CD4-positive, alpha-beta T cell (primary cell): ENCODE measurements around the gene CCDC66. TPM values are rescaled to one million over a fixed set of nuclear protein-coding genes. Genes with fewer than 3 reads are reported as not detected.

Experiments
- ATAC-seq: fragments of 200-7000 bp; cut with Tn5 transposase; one replicate; pipeline ENCODE4 v1.10.0; 2022; ENCODE audit warnings: mild to moderate bottlenecking; ENCODE audit not compliant: poor library complexity
- CTCF ChIA-PET: fragments of 350-600 bp; sonication (Branson Sonifier 250); formaldehyde crosslinking; loops from one replicate; lab custom pipeline; 2021; ENCODE audit warnings: antibody characterized with exemption, inconsistent platforms; lab: Charles Lee
- POLR2A ChIA-PET: fragments of 350-600 bp; sonication (Branson Sonifier 250); formaldehyde crosslinking; loops from one replicate; lab custom pipeline; 2021; ENCODE audit warnings: antibody characterized with exemption, inconsistent platforms; lab: Charles Lee
- DNase-seq, 14 experiments: peaks; one replicate each; pipeline ENCODE4 v3.0.0-alpha.2; 2013 to 2020; ENCODE audit warnings: mixed read lengths in 2 of 14
- H3K27ac ChIP-seq, 2 donors: one replicate each; pipeline versions ENCODE4 v1.5.1 to v1.7.0; 2013; ENCODE audit warnings: low read length in 2 of 2, low read depth in 1 of 2, mild to moderate bottlenecking in 1 of 2
- H3K27me3 ChIP-seq, 2 experiments: 1 replicate in 1 of 2; 2 replicates in 1 of 2; pipeline versions ENCODE4 v1.6.1 to v1.7.0; 2013; ENCODE audit warnings: low read length in 2 of 2, control low read depth in 1 of 2, mild to moderate bottlenecking in 1 of 2, moderate library complexity in 1 of 2; ENCODE audit not compliant: insufficient read depth in 2 of 2, control insufficient read depth in 1 of 2
- H3K36me3 ChIP-seq: one replicate; pipeline ENCODE4 v1.6.1; 2013; ENCODE audit warnings: low read length, control low read depth; ENCODE audit not compliant: insufficient read depth
- H3K4me1 ChIP-seq: one replicate; pipeline ENCODE4 v1.6.1; 2013; ENCODE audit warnings: low read length, control low read depth; ENCODE audit not compliant: insufficient read depth
- H3K4me3 ChIP-seq: one replicate; pipeline ENCODE4 v1.5.1; 2013; ENCODE audit warnings: mild to moderate bottlenecking, low read length, moderate library complexity
- H3K9me3 ChIP-seq, 2 experiments: 1 replicate in 1 of 2; 2 replicates in 1 of 2; pipeline versions ENCODE4 v1.6.1 to v1.7.0; 2013; ENCODE audit warnings: low read length in 2 of 2, mild to moderate bottlenecking in 2 of 2, control low read depth in 1 of 2, moderate library complexity in 1 of 2; ENCODE audit not compliant: control insufficient read depth in 1 of 2, insufficient read depth in 1 of 2
- H3K27ac Mint-ChIP-seq: one replicate; pipeline ENCODE4 v1.8.0; 2020; ENCODE audit warnings: mixed read lengths
- H3K27me3 Mint-ChIP-seq: one replicate; pipeline ENCODE4 v1.8.0; 2021; ENCODE audit warnings: mixed read lengths
- H3K36me3 Mint-ChIP-seq: one replicate; pipeline ENCODE4 v1.8.0; 2021; ENCODE audit warnings: low read depth, mixed read lengths
- H3K4me1 Mint-ChIP-seq: one replicate; pipeline ENCODE4 v1.8.0; 2021; ENCODE audit warnings: low read depth, mixed read lengths
- H3K4me3 Mint-ChIP-seq: one replicate; pipeline ENCODE4 v1.8.0; 2020; ENCODE audit warnings: mild to moderate bottlenecking, mixed read lengths
- H3K9me3 Mint-ChIP-seq: one replicate; pipeline ENCODE4 v1.8.0; 2020; ENCODE audit warnings: mixed read lengths
- intact Hi-C, 2 experiments: fragments of 100-400 bp; cut with DNase I in 1 of 2; cut with micrococcal nuclease in 1 of 2; formaldehyde crosslinking; loops; one replicate each; pipeline versions ENCODE4 v1.15.1 to v1.9.0; 2023 to 2025; cut with DNase I, micrococcal nuclease
- total RNA-seq, 174 experiments: library from RNA in 2 of 174; stranded (reverse) in 2 of 174; gene quantifications; one replicate each; pipeline ENCODE4 v1.2.3 and lab custom pipeline; 2021 to 2026
- TF ChIP-seq, protein P1 (sequence below): fragments of 200-600 bp; IDR thresholded peaks from one replicate; pipeline ENCODE4 v1.8.0; 2022; ENCODE audit warnings: antibody characterized with exemption, mild to moderate bottlenecking

CCDC66 gene
- total RNA-seq, 2 experiments from 2014 or later, result 97.1 to 101 TPM

DNA sequence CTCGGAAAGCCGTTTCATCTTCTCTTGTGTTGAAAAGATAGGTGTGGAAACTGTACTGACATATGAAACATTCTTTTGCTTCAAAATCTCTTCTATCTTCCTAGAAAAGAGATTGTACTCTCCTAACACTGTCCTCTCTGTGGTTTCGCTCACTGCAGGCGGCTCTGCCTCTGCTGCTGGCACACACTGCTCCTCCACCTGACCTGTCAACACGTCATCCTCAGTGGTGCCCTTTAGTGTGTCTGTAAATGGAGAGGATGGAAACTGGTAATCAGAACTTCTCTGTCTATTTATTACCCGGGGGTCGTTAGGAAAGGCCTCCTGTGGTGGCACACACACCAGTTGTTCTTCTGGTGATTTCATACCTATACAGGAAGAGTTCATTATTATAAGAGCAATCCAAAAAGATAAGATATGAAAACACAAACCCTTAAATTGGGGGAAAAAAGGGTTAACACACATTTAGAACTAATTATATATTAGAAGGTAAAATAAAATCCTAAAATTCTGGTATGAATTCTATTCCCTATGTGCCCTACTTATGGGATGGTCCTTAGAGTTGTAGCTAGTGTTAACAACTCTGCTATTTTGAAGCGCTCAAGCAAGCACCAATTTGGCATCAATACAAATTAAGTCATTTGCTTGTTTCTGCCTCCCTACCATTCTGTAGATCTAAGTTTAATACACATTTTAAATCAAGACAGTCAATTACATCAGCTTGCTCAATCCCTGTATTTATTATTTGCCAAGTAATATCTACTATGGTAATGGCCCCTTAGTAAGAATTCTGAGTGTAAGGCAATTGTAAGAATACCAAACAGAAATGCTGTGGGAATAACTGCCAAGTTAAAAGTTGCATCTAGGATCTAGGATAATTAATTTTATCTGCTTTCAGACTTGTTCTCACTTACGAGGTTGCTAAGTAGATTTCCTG lies 76.9 kb downstream of the CCDC66 start:
- CTCF ChIA-PET, result interaction anchor here (1.0 kb wide), 1 partner anchor 10 kb away, joined by 3 read pairs; no protein-coding TSS in a partner anchor
- H3K36me3 Mint-ChIP-seq, result peaks cover 81% of the 10 kb centered on the region
- no peaks in the 10 kb centered on the region for H3K27me3 ChIP-seq

DNA sequence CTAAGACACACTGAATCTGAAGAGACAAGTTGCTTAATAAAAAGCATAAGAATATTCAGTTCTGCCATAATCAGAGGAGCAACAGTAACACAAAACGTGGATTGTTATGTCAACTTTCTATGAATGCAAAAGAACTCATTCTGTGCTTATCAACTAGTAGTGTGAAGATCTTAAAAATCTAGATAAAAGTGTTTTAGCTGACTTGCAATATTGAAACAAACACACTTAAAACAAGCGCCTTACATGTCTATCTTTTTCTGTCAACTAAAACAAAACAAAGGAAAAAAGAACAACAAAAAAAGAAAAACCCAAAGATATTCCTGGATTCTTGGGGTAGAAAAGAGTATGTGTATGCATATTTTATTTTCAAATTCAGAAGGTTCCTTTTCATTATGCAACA lies 88.4 kb downstream of the CCDC66 start:
- peaks cover 37% of the 10 kb centered on the region for H3K4me1 Mint-ChIP-seq
- Histone ChIP-seq H3K27ac (no peak overlapping the region), H3K4me1 (no peaks in the 10 kb centered on the region), H3K27me3 (no peaks in the 10 kb centered on the region), H3K9me3 (no peaks in the 10 kb centered on the region), H3K4me3 (no peak overlapping the region), H3K36me3 (peaks cover 81% of the 10 kb centered on the region)
- ATAC-seq (no peak), DNase-seq (no peak)
- H3K4me3 Mint-ChIP-seq, result no peak overlapping the region
- no peaks in the 10 kb centered on the region for H3K9me3 Mint-ChIP-seq
- no peaks in the 10 kb centered on the region for H3K27me3 Mint-ChIP-seq
- TF ChIP-seq, protein P1, sequence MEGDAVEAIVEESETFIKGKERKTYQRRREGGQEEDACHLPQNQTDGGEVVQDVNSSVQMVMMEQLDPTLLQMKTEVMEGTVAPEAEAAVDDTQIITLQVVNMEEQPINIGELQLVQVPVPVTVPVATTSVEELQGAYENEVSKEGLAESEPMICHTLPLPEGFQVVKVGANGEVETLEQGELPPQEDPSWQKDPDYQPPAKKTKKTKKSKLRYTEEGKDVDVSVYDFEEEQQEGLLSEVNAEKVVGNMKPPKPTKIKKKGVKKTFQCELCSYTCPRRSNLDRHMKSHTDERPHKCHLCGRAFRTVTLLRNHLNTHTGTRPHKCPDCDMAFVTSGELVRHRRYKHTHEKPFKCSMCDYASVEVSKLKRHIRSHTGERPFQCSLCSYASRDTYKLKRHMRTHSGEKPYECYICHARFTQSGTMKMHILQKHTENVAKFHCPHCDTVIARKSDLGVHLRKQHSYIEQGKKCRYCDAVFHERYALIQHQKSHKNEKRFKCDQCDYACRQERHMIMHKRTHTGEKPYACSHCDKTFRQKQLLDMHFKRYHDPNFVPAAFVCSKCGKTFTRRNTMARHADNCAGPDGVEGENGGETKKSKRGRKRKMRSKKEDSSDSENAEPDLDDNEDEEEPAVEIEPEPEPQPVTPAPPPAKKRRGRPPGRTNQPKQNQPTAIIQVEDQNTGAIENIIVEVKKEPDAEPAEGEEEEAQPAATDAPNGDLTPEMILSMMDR, result no peak
- CTCF ChIA-PET, result no interaction called here
- intact Hi-C loops, result no loop called here
- no peak overlapping the region for H3K27ac Mint-ChIP-seq
- H3K36me3 Mint-ChIP-seq, result peaks cover 88% of the 10 kb centered on the region
- POLR2A ChIA-PET, result no interaction called here

More for the DNA sequence above, 76.9 kb downstream of the CCDC66 start:
- intact Hi-C loops, result no loop called here
- no peaks in the 10 kb centered on the region for H3K9me3 ChIP-seq
- H3K27me3 Mint-ChIP-seq, result no peaks in the 10 kb centered on the region
- H3K4me3 ChIP-seq, result no peak overlapping the region
- H3K36me3 ChIP-seq, result peaks cover 55% of the 10 kb centered on the region
- TF ChIP-seq, protein P1, result no peak
- H3K9me3 Mint-ChIP-seq, result no peaks in the 10 kb centered on the region
- ATAC-seq (no peak), DNase-seq (no peak)
- peaks cover 13% of the 10 kb centered on the region for H3K4me1 Mint-ChIP-seq
- no peak overlapping the region for H3K27ac ChIP-seq
- H3K4me1 ChIP-seq, result no peaks in the 10 kb centered on the region
- POLR2A ChIA-PET, result no interaction called here
- no peak overlapping the region for H3K4me3 Mint-ChIP-seq
- H3K27ac Mint-ChIP-seq, result peak overlapping the region; percentile 82

DNA sequence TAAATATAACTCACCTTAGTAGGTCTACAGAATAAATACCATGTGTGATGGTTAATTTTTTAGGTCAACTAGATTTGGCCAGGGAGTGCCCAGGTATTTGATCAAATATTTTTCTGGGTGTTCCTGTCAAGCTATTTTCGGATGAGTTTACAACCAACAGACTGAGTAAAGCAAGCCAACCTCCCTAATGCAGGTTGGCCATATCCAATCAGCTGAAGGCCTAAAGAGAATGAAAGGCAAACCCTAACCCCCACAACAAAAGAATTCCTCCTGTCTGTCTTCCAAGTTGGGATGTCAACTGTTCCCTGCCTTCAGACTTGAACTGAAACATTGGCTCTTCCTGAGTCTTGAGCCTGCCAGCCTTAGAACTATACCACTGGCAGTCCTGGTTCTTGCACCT lies 97.5 kb downstream of the CCDC66 start:
- intact Hi-C loops, result no loop called here
- no peaks in the 10 kb centered on the region for H3K27me3 ChIP-seq
- H3K4me3 ChIP-seq, result no peak overlapping the region
- Mint-ChIP-seq H3K36me3 (peaks cover 100% of the 10 kb centered on the region), H3K27ac (peak overlapping the region; percentile 19), H3K9me3 (no peaks in the 10 kb centered on the region), H3K27me3 (no peaks in the 10 kb centered on the region), H3K4me3 (no peak overlapping the region), H3K4me1 (peaks cover 61% of the 10 kb centered on the region)
- H3K27ac ChIP-seq, result no peak overlapping the region
- H3K9me3 ChIP-seq, result peaks cover 4 to 8% of the 10 kb centered on the region in 2 experiments
- TF ChIP-seq, protein P1, result no peak
- DNase-seq, result no peak
- POLR2A ChIA-PET, result interaction anchor here (0.6 kb wide), 1 partner anchor 478 kb away, joined by 4 read pairs; no protein-coding TSS in a partner anchor
- CTCF ChIA-PET, result no interaction called here
- ATAC-seq, result no peak
- no peaks in the 10 kb centered on the region for H3K4me1 ChIP-seq
- peaks cover 77% of the 10 kb centered on the region for H3K36me3 ChIP-seq
